Stimulated activated CD4-positive, alpha-beta T cell treated with anti-CD3 and anti-CD28 coated beads, Interleukin-15, amount 100 ng/mL, for 24 hours (primary cell): ENCODE results near the gene DDX28.

ENCODE experiments used
- DNase-seq: peaks from one replicate; pipeline ENCODE4 v3.0.0-alpha.2; 2020

DDX28 gene, protein sequence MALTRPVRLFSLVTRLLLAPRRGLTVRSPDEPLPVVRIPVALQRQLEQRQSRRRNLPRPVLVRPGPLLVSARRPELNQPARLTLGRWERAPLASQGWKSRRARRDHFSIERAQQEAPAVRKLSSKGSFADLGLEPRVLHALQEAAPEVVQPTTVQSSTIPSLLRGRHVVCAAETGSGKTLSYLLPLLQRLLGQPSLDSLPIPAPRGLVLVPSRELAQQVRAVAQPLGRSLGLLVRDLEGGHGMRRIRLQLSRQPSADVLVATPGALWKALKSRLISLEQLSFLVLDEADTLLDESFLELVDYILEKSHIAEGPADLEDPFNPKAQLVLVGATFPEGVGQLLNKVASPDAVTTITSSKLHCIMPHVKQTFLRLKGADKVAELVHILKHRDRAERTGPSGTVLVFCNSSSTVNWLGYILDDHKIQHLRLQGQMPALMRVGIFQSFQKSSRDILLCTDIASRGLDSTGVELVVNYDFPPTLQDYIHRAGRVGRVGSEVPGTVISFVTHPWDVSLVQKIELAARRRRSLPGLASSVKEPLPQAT

GRCh38 chr16:68022728-68023537 lies at the start of gene DDX28, which contains the start of gene DUS2:
DDX28 (minus strand) TSS chr16:68023232; CDS start chr16:68023202, 30 bp downstream.
DUS2 (plus strand) TSS chr16:68023284; CDS start chr16:68038024, 14,740 bp downstream.
- DNase-seq, result peak; percentile 94

DNA sequence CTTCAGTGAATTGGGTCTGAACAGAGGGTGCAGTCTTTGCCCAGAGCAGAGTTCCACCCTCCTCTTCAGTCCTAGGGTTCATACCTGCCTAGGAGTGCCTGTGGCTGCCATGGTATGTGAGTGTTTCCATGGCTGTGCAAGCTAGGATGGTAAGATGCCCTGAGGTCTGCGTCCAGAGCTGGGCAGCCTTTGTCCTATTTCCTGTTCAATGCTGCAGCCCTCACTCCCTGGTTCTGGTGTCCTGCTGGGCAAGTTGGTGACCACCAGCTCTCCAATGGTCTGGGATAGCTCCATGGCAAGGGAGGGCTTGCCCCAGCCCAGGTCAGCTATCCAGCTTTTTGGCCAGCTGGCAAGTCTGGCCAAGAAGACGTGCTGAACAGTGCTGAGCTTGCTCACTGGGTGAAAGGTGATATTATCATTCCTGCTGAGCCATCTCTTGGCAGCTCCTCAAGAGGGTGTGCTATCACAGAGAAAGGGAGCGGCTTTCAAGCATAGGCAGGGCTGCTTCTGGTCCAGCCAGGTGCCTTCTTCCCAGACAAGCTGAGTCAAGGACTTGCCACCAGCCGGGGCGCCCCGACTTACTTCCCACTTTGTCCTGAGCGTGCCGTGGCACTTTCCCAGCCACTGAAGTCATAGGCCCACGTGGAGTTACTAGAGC lies 49.1 kb upstream of the DDX28 start:
- no peak for DNase-seq

DNA sequence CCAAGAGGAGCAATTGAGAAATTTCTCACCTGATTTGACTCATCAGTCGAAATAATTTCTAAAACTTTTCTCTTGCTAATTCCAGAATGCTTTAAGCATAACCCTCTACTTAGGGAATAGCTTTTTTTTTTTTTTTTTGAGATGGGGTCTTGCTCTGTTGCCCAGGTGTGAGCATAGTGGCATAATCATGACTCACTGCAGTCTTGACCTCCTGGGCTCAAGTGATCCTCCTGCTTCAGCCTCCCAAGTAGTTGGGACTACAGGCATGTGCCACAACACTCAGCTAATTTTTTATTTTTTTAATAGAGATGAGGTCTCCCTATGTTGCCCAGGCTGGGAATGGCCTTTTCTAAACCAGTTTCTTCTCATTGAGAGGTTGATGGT lies 48.5 kb upstream of the DDX28 start:
- no peak for DNase-seq

DNA sequence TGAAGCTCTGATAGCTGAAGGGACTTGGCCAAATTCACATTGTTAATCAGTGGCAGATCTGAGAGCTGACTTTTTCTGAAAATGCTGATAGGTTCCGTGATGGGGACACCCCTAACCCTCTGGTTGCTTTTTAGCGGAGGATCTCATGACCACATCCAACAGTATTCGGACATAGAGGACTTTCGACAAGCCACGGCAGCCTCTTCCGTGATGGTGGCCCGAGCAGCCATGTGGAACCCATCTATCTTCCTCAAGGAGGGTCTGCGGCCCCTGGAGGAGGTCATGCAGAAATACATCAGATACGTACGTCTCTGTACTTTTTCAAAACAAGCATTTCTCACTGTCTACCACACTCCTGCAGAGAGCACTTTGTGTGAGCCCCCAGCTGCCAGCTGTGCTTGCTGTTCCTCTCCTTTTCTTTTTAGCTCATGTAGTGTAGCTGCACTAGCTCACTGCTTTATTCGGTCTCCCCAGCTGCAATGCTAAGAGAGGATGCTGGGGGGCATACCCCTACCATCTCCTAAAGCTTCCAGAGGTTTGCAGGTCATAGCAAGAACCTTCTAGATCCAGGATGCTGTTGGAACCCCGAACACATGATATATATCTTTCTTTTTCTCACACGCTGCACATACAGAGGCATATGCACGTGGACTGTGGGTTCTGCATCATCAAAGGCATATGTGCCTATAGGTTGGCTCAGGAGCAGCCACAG lies 47.9 kb upstream of the DDX28 start:
- peak; percentile 20 for DNase-seq

DNA sequence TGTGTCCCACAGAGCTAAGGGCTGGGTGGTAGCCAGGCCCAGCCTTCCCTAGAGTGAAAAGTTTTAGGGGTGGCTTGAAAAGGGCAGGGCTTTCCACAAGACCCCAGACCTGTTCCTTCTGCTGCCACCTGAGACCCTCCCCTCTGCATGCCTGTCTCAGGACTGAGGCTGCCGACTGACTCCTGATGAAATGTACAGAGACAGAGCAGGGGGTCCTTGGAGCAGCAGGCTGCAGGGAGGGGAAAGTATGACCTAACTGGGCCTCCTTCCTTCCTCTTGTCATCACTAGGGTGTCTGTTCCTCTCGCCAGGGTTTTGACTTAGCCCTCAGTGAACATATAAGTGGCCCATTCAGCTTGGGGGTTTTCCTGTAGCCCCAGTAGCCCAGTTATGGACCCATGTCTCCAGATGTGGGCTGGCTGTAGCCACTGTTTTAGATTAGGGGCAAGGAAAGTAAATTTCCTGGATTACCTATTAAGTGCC lies 47.3 kb upstream of the DDX28 start:
- DNase-seq, result no peak

- DNase-seq, result peak; percentile 25
These were observed 46.6 kb upstream of the DDX28 start for GRCh38 chr16:68069511-68070248.

DNA sequence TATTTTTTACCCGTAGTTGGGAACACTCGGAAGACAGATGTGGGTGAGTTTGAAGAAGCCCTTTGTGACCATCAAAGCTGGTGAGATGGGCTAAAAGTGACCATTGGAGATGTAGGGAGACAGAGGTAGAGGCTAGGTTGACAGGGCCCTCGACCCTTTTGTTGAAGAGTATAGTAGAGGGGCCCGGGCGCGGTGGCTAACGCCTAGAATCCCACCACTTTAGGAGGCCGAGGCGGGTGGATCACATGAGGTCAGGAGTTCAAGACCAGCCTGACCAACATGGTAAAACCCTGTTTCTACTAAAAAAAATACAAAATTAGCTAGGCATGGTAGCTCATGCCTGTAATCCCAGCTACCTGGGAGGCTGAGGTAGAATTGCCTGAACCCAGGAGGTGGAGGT lies 45.9 kb upstream of the DDX28 start:
- DNase-seq, result no peak

DNA sequence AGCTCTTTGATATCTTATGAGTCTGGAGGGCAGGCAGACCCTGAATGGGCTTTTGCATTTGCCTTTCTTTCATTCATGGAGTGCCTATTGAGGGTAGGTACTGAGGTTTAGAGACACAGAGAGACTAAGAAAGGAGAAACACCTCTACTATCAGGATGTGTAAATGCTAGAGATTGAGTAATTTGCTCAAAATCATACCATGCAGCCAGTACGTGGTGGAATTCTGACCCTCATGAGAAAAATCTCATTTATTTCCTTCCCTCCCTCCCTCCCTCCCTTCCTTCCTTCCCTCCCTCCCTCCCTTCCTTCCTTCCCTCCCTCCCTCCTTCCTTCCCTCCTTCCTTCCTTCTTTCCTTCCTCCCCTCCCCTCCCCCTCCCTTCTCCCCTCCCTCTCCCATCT lies 43.7 kb upstream of the DDX28 start:
- DNase-seq, result no peak

DNA sequence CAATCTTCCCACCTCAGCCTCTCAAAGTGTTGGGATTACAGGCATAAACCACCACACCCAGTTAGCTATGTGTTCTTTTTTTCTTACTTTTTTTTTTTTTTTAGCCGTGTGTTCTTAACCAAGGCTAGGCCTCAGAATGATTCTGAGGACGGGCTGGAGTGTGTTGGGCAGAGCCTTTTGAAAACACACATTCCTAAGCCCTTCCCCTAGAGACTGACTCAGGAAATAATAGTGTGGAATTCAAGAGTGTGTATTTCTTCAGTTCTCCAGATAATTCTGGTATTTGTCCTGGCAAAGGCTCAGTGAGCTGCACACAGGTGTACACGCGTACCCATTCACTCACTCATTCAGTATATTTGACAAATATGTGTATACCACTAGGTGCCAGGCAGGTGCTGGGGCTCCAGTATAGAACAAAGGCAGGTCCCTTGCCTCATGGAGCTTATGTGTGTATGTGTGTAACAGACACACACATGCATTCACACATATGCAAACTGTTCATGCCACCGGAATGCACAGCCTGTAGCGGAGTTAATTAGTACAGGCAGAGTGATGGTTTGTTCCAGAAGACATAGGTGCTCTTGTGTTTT lies 42.8 kb upstream of the DDX28 start:
- no peak for DNase-seq

DNA sequence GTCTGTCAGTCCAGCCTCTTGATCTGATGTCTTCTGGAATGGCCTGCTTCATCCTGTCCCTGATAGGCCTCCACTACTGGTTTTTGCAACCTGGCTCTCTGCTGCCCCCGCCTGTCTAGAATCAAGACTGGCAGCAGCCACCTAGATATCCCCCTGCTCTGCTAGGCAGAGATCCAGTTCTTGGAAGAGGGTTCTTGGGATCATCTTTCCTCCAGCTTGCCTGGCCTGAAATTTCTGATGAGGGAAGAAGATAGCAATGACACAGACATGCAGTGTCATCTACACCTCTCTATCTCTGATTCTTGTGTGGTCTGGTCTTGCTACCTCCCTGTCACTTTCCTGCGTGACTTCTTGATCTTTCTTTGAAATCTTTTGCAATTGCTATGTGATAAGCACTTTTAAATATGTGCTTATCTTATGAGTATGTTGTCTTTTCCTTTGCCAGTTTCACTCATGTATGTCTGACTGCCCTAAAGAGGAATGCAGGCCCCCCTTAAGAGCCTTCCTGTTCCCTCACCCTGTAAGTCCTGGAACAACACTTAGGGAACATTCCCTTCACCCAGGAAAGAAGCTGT lies 41.8 kb upstream of the DDX28 start:
- DNase-seq, result peak; percentile 79

- no peak for DNase-seq
These were observed 39.9 kb upstream of the DDX28 start for GRCh38 chr16:68062910-68063393.

DNA sequence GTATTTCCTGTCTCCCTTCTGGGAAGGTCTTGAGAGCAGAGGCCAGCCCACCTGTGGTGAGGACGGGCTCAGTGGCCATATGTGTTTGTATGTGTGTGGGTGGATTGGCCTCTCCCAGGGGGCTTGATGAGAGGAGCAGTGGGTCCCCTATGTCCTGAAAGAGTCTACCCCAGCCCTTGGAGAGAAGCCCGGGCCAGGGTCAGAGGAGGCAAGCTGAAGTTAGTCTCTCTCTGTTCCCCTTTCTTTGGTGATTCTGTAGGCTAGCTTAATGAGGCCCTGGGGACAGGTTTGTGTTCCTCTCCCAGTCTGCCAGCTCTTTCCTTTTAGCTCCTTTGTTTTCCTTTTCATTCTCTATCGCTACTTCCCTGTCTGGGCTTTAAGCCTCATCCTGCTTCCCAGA lies 38.4 kb upstream of the DDX28 start:
- DNase-seq, result no peak

- DNase-seq, result no peak
These were observed 36.8 kb upstream of the DDX28 start for GRCh38 chr16:68059804-68060203.

GRCh38 chr16:68055395-68055794 lies 32.4 kb upstream of the DDX28 start:
- no peak for DNase-seq

GRCh38 chr16:68049449-68049848 lies 26.4 kb upstream of the DDX28 start:
- no peak for DNase-seq

DNA sequence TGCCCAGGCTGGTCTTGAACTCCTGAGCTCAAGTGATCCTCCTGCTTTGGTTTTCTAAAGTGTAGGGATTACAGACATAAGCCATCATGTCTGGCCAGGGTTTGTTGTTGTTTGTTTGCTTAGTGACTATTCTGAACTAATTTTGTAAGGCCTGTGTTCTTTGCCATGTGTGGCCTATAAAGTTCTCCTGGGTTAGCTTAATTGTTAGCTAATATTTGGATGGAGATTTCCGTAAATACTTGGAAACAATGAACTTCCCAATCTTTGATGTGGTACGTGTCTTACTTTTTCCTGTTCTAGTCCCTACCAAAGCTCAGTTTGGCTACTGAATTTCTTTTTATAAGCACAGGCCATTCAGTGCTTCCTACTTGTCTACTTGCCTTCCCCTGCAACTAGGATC lies 25.0 kb upstream of the DDX28 start:
- DNase-seq, result no peak

- no peak for DNase-seq
These were observed 23.1 kb upstream of the DDX28 start for GRCh38 chr16:68046106-68046505.

DNA sequence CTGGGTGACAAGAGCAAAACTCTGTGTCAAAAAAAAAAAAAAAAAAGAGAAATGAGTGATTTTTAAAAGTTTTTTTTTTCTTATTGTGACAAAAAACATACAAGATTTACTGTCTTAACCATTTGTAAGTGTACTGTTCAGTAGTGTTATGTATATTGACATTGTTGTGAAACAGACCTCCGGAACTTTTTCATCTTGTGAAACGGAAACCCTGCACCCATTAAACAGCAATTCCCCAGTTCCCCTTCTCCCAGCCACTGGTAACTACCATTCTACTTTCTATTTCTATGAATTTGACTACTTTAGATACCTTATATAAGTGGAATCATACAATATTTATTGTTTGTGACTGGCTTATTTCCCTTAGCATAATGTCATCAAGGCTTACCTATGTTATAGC lies 18.8 kb upstream of the DDX28 start:
- no peak for DNase-seq

- DNase-seq, result peak; percentile 91
These were observed 17.7 kb upstream of the DDX28 start for GRCh38 chr16:68040506-68041288.
